Neural cell (in vitro differentiated cells): Measurements from ENCODE around the gene SUSD4. TPM values are rescaled to one million over a fixed set of nuclear protein-coding genes. Genes with fewer than 3 reads are reported as not detected.

ENCODE experiments used
- H2AFZ ChIP-seq: fragments of 200-600, 300-800 bp; sonication (generic), shearing (Covaris generic); 2 replicates; pipeline ENCODE4 v1.6.0; 2014; ENCODE audit warnings: low read depth, mild to moderate bottlenecking, antibody characterized with exemption, low read length, moderate library complexity
- H3F3A ChIP-seq: fragments of 200-600 bp; shearing (Covaris generic); 2 replicates; pipeline ENCODE4 v1.6.1; 2016; ENCODE audit warnings: mild to moderate bottlenecking, moderate library complexity, mixed read lengths, antibody characterized with exemption, low read length; ENCODE audit not compliant: insufficient read depth, poor library complexity, severe bottlenecking
- H3K27ac ChIP-seq: fragments of 200-600, 300-800 bp; sonication (generic), shearing (Covaris generic); 2 replicates; pipeline ENCODE4 v1.5.1; 2014; ENCODE audit warnings: mild to moderate bottlenecking, low read length, moderate library complexity
- H3K27me3 ChIP-seq: fragments of 300-800, 200-600 bp; sonication (generic), shearing (Covaris generic); 2 replicates; pipeline ENCODE4 v1.6.0; 2014; ENCODE audit warnings: mild to moderate bottlenecking, low read depth, low read length, moderate library complexity; ENCODE audit not compliant: insufficient read depth
- H3K36me3 ChIP-seq: fragments of 300-800, 200-600 bp; sonication (generic), shearing (Covaris generic); 2 replicates; pipeline ENCODE4 v1.5.1; 2014; ENCODE audit warnings: mild to moderate bottlenecking, antibody characterized with exemption, low read length, moderate library complexity; ENCODE audit not compliant: insufficient read depth
- H3K4me2 ChIP-seq: fragments of 300-800, 200-600 bp; sonication (generic), shearing (Covaris generic); 2 replicates; pipeline ENCODE4 v1.6.0; 2014; ENCODE audit warnings: mild to moderate bottlenecking, low read length
- H3K4me3 ChIP-seq: fragments of 300-800, 200-600 bp; sonication (generic), shearing (Covaris generic); 2 replicates; pipeline ENCODE4 v1.5.1; 2014; ENCODE audit warnings: mild to moderate bottlenecking, low read length, moderate library complexity
- H3K79me2 ChIP-seq: fragments of 200-600 bp; shearing (Covaris generic); replicated peaks from 2 replicates; pipeline ENCODE4 v1.6.0; 2014; ENCODE audit warnings: mild to moderate bottlenecking, low read length, moderate library complexity; ENCODE audit not compliant: insufficient read depth
- H3K9ac ChIP-seq: fragments of 300-800, 200-600 bp; sonication (generic), shearing (Covaris generic); 2 replicates; pipeline ENCODE4 v1.6.1; 2016; ENCODE audit warnings: mild to moderate bottlenecking, low read length, mixed read lengths
- H3K9me2 ChIP-seq: fragments of 200-600 bp; shearing (Covaris generic); 2 replicates; pipeline ENCODE4 v1.6.1; 2016; ENCODE audit warnings: mild to moderate bottlenecking, low read length, mixed read lengths; ENCODE audit not compliant: insufficient read depth
- H3K9me3 ChIP-seq: fragments of 200-600, 300-800 bp; sonication (generic), shearing (Covaris generic); 2 replicates; pipeline ENCODE4 v1.6.1; 2016; ENCODE audit warnings: mild to moderate bottlenecking, mixed run types, low read length, moderate library complexity, mixed read lengths
- H4K20me1 ChIP-seq: fragments of 200-600 bp; shearing (Covaris generic); 2 replicates; pipeline ENCODE4 v1.6.1; 2016; ENCODE audit warnings: mild to moderate bottlenecking, mixed run types; ENCODE audit not compliant: insufficient read depth
- EP300 ChIP-seq: fragments of 450-650 bp; conservative IDR thresholded peaks from 2 replicates; pipeline ENCODE4 v1.6.1; 2014; ENCODE audit warnings: antibody characterized with exemption, mild to moderate bottlenecking, moderate library complexity; ENCODE audit not compliant: poor library complexity, severe bottlenecking
- EZH2 ChIP-seq: fragments of 200-600, 300-800 bp; shearing (Covaris generic), sonication (generic); IDR thresholded peaks from 2 replicates; pipeline ENCODE4 v1.6.1; 2014; ENCODE audit warnings: antibody characterized with exemption, low read length, borderline replicate concordance, mild to moderate bottlenecking; ENCODE audit not compliant: insufficient read depth, poor library complexity, severe bottlenecking
- MXI1 ChIP-seq: fragments of 450-650 bp; conservative IDR thresholded peaks from 2 replicates; pipeline ENCODE4 v1.6.1; 2014; ENCODE audit warnings: antibody characterized with exemption, mild to moderate bottlenecking; ENCODE audit not compliant: poor library complexity, severe bottlenecking
- POLR2AphosphoS5 ChIP-seq: IDR thresholded peaks from 2 replicates; pipeline ENCODE4 v1.6.1; 2012
- RAD21 ChIP-seq: fragments of 450-650 bp; conservative IDR thresholded peaks from 2 replicates; pipeline ENCODE4 v1.6.1; 2014; ENCODE audit warnings: antibody characterized with exemption, mild to moderate bottlenecking, moderate library complexity
- REST ChIP-seq: IDR thresholded peaks from 2 replicates; pipeline ENCODE4 v1.6.1; 2012; ENCODE audit warnings: borderline replicate concordance
- SMC3 ChIP-seq: fragments of 450-650 bp; conservative IDR thresholded peaks from 2 replicates; pipeline ENCODE4 v1.6.1; 2014; ENCODE audit warnings: antibody characterized with exemption, mild to moderate bottlenecking, moderate library complexity; ENCODE audit not compliant: poor library complexity
- TAF1 ChIP-seq: IDR thresholded peaks from 2 replicates; pipeline ENCODE4 v1.6.1; 2012; ENCODE audit warnings: low read depth
- polyA plus RNA-seq: library from polyadenylated mRNA; depleted of rRNA; stranded (reverse); fragments of >200 nt; gene quantifications from 2 replicates; pipeline ENCODE4 v1.2.3, GENCODE V29; 2014
- TF ChIP-seq, protein P1 (sequence below): fragments of 450-650 bp; IDR thresholded peaks from 2 replicates; pipeline ENCODE4 v1.5.1; 2014; ENCODE audit warnings: antibody characterized with exemption, mild to moderate bottlenecking, moderate library complexity; ENCODE audit not compliant: poor library complexity, severe bottlenecking

SUSD4 gene
- polyA plus RNA-seq, 1 donor from 2014 or later = 31.5 TPM

DNA sequence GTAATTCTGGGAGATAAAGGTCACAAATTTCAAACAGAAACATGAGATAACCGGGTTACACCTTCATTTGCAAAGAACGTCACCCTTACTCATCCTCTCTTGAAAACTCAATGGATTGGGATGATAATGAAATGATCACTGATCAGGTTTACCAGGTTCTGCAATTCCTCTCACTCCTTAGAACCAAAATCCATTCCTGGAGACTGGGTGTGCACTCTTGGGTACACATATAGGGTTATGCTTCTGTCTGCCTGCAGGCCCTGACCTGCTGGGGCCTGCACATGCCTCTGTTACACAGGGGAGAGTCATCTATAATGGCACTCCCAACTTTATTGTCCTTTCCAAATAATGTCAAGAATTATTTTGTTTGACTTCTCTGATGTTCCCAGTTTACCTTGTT is 8.3 kb downstream of the SUSD4 start:
- no peak overlapping the region for H2AFZ ChIP-seq
- no peaks in the 10 kb centered on the region for H3K27me3 ChIP-seq
- no peaks in the 10 kb centered on the region for H4K20me1 ChIP-seq
- H3K27ac ChIP-seq = no peak overlapping the region
- H3K9me2 ChIP-seq = no peaks in the 10 kb centered on the region
- no peaks in the 10 kb centered on the region for H3K36me3 ChIP-seq
- TF ChIP-seq, protein P1, sequence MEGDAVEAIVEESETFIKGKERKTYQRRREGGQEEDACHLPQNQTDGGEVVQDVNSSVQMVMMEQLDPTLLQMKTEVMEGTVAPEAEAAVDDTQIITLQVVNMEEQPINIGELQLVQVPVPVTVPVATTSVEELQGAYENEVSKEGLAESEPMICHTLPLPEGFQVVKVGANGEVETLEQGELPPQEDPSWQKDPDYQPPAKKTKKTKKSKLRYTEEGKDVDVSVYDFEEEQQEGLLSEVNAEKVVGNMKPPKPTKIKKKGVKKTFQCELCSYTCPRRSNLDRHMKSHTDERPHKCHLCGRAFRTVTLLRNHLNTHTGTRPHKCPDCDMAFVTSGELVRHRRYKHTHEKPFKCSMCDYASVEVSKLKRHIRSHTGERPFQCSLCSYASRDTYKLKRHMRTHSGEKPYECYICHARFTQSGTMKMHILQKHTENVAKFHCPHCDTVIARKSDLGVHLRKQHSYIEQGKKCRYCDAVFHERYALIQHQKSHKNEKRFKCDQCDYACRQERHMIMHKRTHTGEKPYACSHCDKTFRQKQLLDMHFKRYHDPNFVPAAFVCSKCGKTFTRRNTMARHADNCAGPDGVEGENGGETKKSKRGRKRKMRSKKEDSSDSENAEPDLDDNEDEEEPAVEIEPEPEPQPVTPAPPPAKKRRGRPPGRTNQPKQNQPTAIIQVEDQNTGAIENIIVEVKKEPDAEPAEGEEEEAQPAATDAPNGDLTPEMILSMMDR = no peak
- no peak for TF ChIP-seq POLR2AphosphoS5
- TF ChIP-seq SMC3 = no peak
- TF ChIP-seq TAF1 = no peak
- no peak for TF ChIP-seq EP300
- TF ChIP-seq REST = no peak
- H3K9me3 ChIP-seq = no peaks in the 10 kb centered on the region
- H3K4me2 ChIP-seq = no peak overlapping the region
- no peak overlapping the region for H3K9ac ChIP-seq
- H3K79me2 ChIP-seq = no peaks in the 10 kb centered on the region
- H3K4me3 ChIP-seq = no peak overlapping the region
- no peaks in the 10 kb centered on the region for H3F3A ChIP-seq

DNA sequence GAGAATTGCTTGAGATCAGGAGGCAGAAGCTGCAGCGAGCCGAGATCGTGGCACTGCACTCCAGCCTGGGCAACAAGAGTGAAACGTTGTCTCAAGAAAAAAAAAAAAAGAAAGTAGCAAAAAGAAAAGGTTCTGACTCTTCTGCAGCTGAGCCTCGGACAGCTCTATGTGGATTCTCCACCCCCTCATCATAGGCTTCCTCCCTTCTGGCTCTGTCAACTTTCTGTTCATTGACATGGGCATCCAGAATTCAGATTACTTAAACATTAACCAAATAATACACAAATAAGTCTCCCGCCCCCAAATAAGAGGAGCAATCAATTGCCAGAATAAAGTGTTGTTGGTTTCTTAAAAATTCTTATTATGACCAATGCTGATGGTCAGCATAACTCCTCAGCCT is 10.0 kb downstream of the SUSD4 start:
- TF ChIP-seq, protein P1 = no peak
- no peak for TF ChIP-seq EP300
- no peak for TF ChIP-seq REST
- TF ChIP-seq RAD21 = no peak
- TF ChIP-seq TAF1 = no peak
- no peak for TF ChIP-seq EZH2
- no peak for TF ChIP-seq POLR2AphosphoS5
- no peak for TF ChIP-seq SMC3
- no peak for TF ChIP-seq MXI1
- Histone ChIP-seq H3K36me3 (no peaks in the 10 kb centered on the region), H3K9me2 (no peaks in the 10 kb centered on the region)

More for the DNA sequence above, 10.0 kb downstream of the SUSD4 start:
- Histone ChIP-seq H3F3A (no peaks in the 10 kb centered on the region), H3K79me2 (no peaks in the 10 kb centered on the region), H3K9me3 (no peaks in the 10 kb centered on the region), H3K27ac (no peak overlapping the region), H3K27me3 (no peaks in the 10 kb centered on the region), H3K4me3 (no peak overlapping the region), H4K20me1 (no peaks in the 10 kb centered on the region), H3K4me2 (no peak overlapping the region), H3K9ac (no peak overlapping the region), H2AFZ (no peak overlapping the region)
